HCT116 (cell line): ENCODE measurements around the gene ITIH5. TPM values are rescaled to one million over a fixed set of nuclear protein-coding genes. Genes with fewer than 3 reads are reported as not detected.

Source experiments
- ATAC-seq: fragments of 200-7000 bp; cut with Tn5 transposase; 2 replicates; pipeline ENCODE4 v1.9.1; 2020; ENCODE audit warnings: mild to moderate bottlenecking, moderate library complexity
- BruUV-seq: library from RNA; stranded (reverse); fragments of 400-500 nt; replicated peaks from 2 replicates; lab custom pipeline; 2021; lab: Mats Ljungman, UMichigan
- CTCF ChIA-PET: fragments of 300-600 bp; sonication (Branson Sonifier 250); formaldehyde crosslinking; loops from one replicate; lab custom pipeline; 2021; ENCODE audit warnings: antibody characterized with exemption; lab: Charles Lee
- POLR2A ChIA-PET: fragments of 300-600, 350-600 bp; sonication (Branson Sonifier 250); formaldehyde crosslinking; loops from one replicate; lab custom pipeline; 2021; ENCODE audit warnings: antibody characterized with exemption; lab: Charles Lee
- RAD21 ChIA-PET, 2 experiments: fragments of 300-600 bp; sonication (Branson Sonifier 250); formaldehyde crosslinking; loops; one replicate each; lab custom pipeline; 2023; ENCODE audit warnings: low total read pairs in 2 of 2; ENCODE audit not compliant: uncharacterized antibody in 2 of 2, unreplicated experiment in 2 of 2, low non-redundant PET in 1 of 2; lab: Charles Lee
- DNase-seq: peaks from one replicate; pipeline ENCODE4 v3.0.0-alpha.2; 2010; ENCODE audit warnings: low read depth, low spot score
- H2AFZ ChIP-seq: fragments of 200-600 bp; shearing (Covaris generic), sonication (generic); 2 replicates; pipeline ENCODE4 v1.6.1; 2017; ENCODE audit warnings: low read depth, mixed run types, mixed read lengths, antibody characterized with exemption, low read length; ENCODE audit not compliant: poor library complexity, severe bottlenecking
- H3K27ac ChIP-seq: 2 replicates; pipeline ENCODE4 v1.5.1; 2012; ENCODE audit warnings: low read depth, low read length
- H3K27me3 ChIP-seq: fragments of 200-600 bp; sonication (generic); 2 replicates; pipeline ENCODE4 v1.6.1; 2016; ENCODE audit warnings: mixed run types, low read length, mixed read lengths; ENCODE audit not compliant: insufficient read depth
- H3K36me3 ChIP-seq, 2 experiments: fragments of 200-500 bp in 1 of 2; fragments of 200-600 bp in 1 of 2; sonication (Bioruptor generic) in 1 of 2; sonication (generic) in 1 of 2; 2 replicates each; pipeline versions ENCODE4 v1.5.1 to v1.6.1; 2014 to 2016; ENCODE audit warnings: low read length in 2 of 2, inconsistent platforms in 1 of 2, mixed read lengths in 1 of 2, mixed run types in 1 of 2; ENCODE audit not compliant: insufficient read depth in 2 of 2, control insufficient read depth in 1 of 2
- H3K4me1 ChIP-seq, 2 experiments: fragments of 200-600 bp in 1 of 2; sonication (generic) in 1 of 2; 2 replicates each; pipeline versions ENCODE4 v1.5.1 to v1.6.1; 2012 to 2017; ENCODE audit warnings: low read length in 2 of 2, inconsistent platforms in 1 of 2, mild to moderate bottlenecking in 1 of 2, mixed read lengths in 1 of 2, mixed run types in 1 of 2, moderate library complexity in 1 of 2; ENCODE audit not compliant: insufficient read depth in 2 of 2, control insufficient read depth in 1 of 2
- H3K4me2 ChIP-seq: fragments of 200-600 bp; sonication (generic); 2 replicates; pipeline ENCODE4 v1.6.1; 2017; ENCODE audit warnings: mixed run types, low read length, mixed read lengths
- H3K4me3 ChIP-seq, 2 experiments: fragments of 200-600 bp in 1 of 2; sonication (generic) in 1 of 2; replicated peaks in 1 of 2; 2 replicates each; pipeline ENCODE4 v1.5.1; 2011 to 2016; ENCODE audit warnings: low read length in 2 of 2, control low read depth in 1 of 2, low read depth in 1 of 2, mild to moderate bottlenecking in 1 of 2, mixed read lengths in 1 of 2, mixed run types in 1 of 2
- H3K79me2 ChIP-seq: fragments of 200-600 bp; sonication (generic); 2 replicates; pipeline ENCODE4 v1.6.1; 2017; ENCODE audit warnings: mild to moderate bottlenecking, mixed run types, low read length, moderate library complexity, mixed read lengths; ENCODE audit not compliant: insufficient read depth
- H3K9ac ChIP-seq: fragments of 200-600 bp; sonication (generic); 2 replicates; pipeline ENCODE4 v1.6.1; 2016; ENCODE audit warnings: low read length, mixed read lengths
- H3K9me2 ChIP-seq: fragments of 200-600 bp; sonication (generic), shearing (Covaris generic); 2 replicates; pipeline ENCODE4 v1.6.1; 2017; ENCODE audit warnings: mixed run types, mild to moderate bottlenecking, moderate library complexity; ENCODE audit not compliant: insufficient read depth
- H3K9me3 ChIP-seq, 2 experiments: fragments of 200-500 bp in 1 of 2; fragments of 200-600 bp in 1 of 2; sonication (Bioruptor generic) in 1 of 2; sonication (generic) in 1 of 2; 2 replicates each; pipeline ENCODE4 v1.6.1; 2014 to 2017; ENCODE audit warnings: low read length in 2 of 2, mixed read lengths in 2 of 2, inconsistent platforms in 1 of 2, low read depth in 1 of 2, mild to moderate bottlenecking in 1 of 2, mixed run types in 1 of 2, moderate library complexity in 1 of 2; ENCODE audit not compliant: control insufficient read depth in 1 of 2, insufficient read depth in 1 of 2
- H4K20me1 ChIP-seq: fragments of 200-600 bp; sonication (generic), shearing (Covaris generic); 2 replicates; pipeline ENCODE4 v1.6.1; 2017; ENCODE audit warnings: mixed run types, mild to moderate bottlenecking, moderate library complexity; ENCODE audit not compliant: insufficient read depth
- CEBPB ChIP-seq: IDR thresholded peaks from 2 replicates; pipeline ENCODE4 v1.6.1; 2012; ENCODE audit warnings: low read depth
- ELF1 ChIP-seq: IDR thresholded peaks from 2 replicates; pipeline ENCODE4 v1.6.1; 2012; ENCODE audit warnings: low read depth, borderline replicate concordance
- EZH2 ChIP-seq: fragments of 200-600 bp; sonication (generic); IDR thresholded peaks from 2 replicates; pipeline ENCODE4 v1.6.1; 2017; ENCODE audit warnings: antibody characterized with exemption, mixed run types
- JUND ChIP-seq: IDR thresholded peaks from 2 replicates; pipeline ENCODE4 v1.6.1; 2012
- RAD21 ChIP-seq: IDR thresholded peaks from 2 replicates; pipeline ENCODE4 v1.6.1; 2012; ENCODE audit warnings: low read depth, mild to moderate bottlenecking
- REST ChIP-seq: IDR thresholded peaks from 2 replicates; pipeline ENCODE4 v1.6.1; 2012; ENCODE audit warnings: low read depth
- SRF ChIP-seq: IDR thresholded peaks from 2 replicates; pipeline ENCODE4 v1.6.1; 2012; ENCODE audit warnings: low read depth
- ZFX ChIP-seq: fragments of 450-650 bp; IDR thresholded peaks from 2 replicates; pipeline ENCODE4 v1.6.1; 2017
- intact Hi-C: fragments of 100-400 bp; cut with micrococcal nuclease; formaldehyde crosslinking; loops from 2 replicates; pipeline ENCODE4 v1.10.0; 2022
- total RNA-seq: library from RNA; stranded (reverse); gene quantifications from one replicate; pipeline ENCODE4 v1.2.1, GENCODE V29; 2021; ENCODE audit not compliant: unreplicated experiment

ITIH5 gene
- total RNA-seq, 1 experiment from 2014 or later = not detected

GRCh38 chr10:7707102-7707501, 40.3 kb upstream of the ITIH5 start (continued):
- no peak for TF ChIP-seq REST

GRCh38 chr10:7706534-7707073, 39.8 kb upstream of the ITIH5 start:
- TF ChIP-seq REST (no peak), CEBPB (no peak), JUND (no peak), EZH2 (no peak), RAD21 (no peak), SRF (no peak), ELF1 (no peak), ZFX (no peak)
- Histone ChIP-seq H4K20me1 (no peaks in the 10 kb centered on the region), H3K36me3 (no peaks in the 10 kb centered on the region), H3K4me3 (no peak overlapping the region), H3K4me1 (no peaks in the 10 kb centered on the region), H3K27ac (no peak overlapping the region), H3K79me2 (no peaks in the 10 kb centered on the region), H3K9ac (no peak overlapping the region), H3K9me3 (no peaks in the 10 kb centered on the region), H2AFZ (no peak overlapping the region), H3K9me2 (no peaks in the 10 kb centered on the region), H3K27me3 (peaks cover 60% of the 10 kb centered on the region), H3K4me2 (no peak overlapping the region)
- POLR2A ChIA-PET = no interaction called here
- ATAC-seq (no peak), DNase-seq (no peak)
- CTCF ChIA-PET = interaction anchor here (0.6 kb wide), 1 partner anchor 711 kb away, joined by 3 read pairs; no protein-coding TSS in a partner anchor
- no TSS peak for BruUV-seq
- RAD21 ChIA-PET = no interaction called here
- intact Hi-C loops = no loop called here
